ENCODE measurements around the gene GUCY1A2. TPM values are rescaled to one million over a fixed set of nuclear protein-coding genes. Genes with fewer than 3 reads are reported as not detected.

GUCY1A2 gene
- polyA plus RNA-seq, 10 donors, result 6.0 to 10.5 (median 7.5) TPM

GRCh38 chr11:106998916-106999188 lies 19.4 kb downstream of the GUCY1A2 start:
- no peak for DNase-seq

- DNase-seq, result peak in 2 of 3 donors; percentile 59 to 76
Observed at GRCh38 chr11:106998116-106998915, 20.0 kb downstream of the GUCY1A2 start.

- DNase-seq, result no peak
Observed at GRCh38 chr11:106997227-106997626, 21.0 kb downstream of the GUCY1A2 start.

GRCh38 chr11:106996691-106997090 lies 21.6 kb downstream of the GUCY1A2 start:
- DNase-seq, result peak in 1 of 3 donors; percentile 46

DNA sequence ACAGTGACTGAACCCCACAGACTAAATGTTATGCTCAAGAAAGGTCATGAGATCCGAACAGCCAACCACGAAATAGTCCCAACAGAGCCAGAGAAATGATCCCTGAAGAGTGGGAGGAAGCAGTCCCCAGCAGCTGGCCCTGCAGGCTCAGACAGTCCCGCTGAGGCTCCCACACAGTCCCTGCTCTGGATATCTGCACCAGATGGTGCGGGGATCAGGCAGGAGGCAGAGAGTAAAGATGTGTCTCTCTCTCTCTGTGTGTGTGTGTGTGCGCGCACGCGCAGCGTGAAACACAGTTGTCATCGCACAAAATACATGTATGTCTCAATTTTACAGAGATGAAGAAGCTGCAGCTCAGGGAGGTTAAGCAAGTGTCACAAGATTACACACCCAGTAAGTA lies 27.9 kb downstream of the GUCY1A2 start:
- peak in 2 of 3 donors; percentile 18 to 59 for DNase-seq

- DNase-seq, result no peak
Observed at GRCh38 chr11:106989078-106989455, 29.2 kb downstream of the GUCY1A2 start.

GRCh38 chr11:106988151-106989077 lies 29.9 kb downstream of the GUCY1A2 start:
- DNase-seq, result peak; percentile 38 to 77 (median 61)

- no peak for DNase-seq
Observed at GRCh38 chr11:106986673-106987072, 31.6 kb downstream of the GUCY1A2 start.

- DNase-seq, result peak in 1 of 3 donors; percentile 31
Observed at GRCh38 chr11:106986261-106986660, 32.0 kb downstream of the GUCY1A2 start.

- no peak for DNase-seq
Observed at GRCh38 chr11:106983991-106984390, 34.3 kb downstream of the GUCY1A2 start.

- DNase-seq, result peak in 1 of 3 donors; percentile 54
Observed at GRCh38 chr11:106983261-106983660, 35.0 kb downstream of the GUCY1A2 start.

- DNase-seq, result no peak
Observed at GRCh38 chr11:106974831-106975230, 43.4 kb downstream of the GUCY1A2 start.

- no peak for DNase-seq
Observed at GRCh38 chr11:106971864-106972263, 46.4 kb downstream of the GUCY1A2 start.

DNA sequence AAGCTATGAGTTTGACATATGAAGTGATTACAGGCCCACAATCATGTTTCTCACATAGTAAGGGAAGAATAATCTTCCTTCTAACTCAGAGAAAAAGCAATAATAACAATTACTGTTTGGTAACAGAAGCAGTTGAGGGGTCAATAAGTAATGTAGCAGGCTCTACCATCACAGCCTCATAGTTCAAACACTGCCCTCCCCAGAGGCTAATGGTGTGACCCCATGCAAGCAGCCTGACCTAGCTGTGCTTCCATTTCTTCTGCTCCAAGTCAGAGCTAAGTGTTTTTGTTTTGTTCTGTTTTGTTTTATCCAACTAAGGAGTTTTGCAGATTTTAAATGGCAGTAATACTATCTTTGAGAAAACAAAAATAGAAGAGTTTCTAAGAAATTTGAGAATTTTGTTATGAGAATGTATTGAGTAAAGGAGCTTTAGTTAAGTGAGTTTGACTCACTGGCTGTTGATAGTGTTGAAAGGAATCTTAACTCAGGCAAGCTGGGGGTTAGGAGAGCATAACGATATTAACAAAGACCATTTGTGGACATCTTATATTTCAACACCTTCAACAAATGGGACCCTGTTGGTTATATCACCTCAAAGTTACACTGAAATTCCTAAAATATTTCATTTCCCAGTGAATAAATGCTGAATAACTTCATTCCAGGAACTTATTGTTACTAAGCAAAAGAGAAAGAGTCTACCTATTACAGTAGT lies 48.5 kb downstream of the GUCY1A2 start:
- no peak for DNase-seq

DNA sequence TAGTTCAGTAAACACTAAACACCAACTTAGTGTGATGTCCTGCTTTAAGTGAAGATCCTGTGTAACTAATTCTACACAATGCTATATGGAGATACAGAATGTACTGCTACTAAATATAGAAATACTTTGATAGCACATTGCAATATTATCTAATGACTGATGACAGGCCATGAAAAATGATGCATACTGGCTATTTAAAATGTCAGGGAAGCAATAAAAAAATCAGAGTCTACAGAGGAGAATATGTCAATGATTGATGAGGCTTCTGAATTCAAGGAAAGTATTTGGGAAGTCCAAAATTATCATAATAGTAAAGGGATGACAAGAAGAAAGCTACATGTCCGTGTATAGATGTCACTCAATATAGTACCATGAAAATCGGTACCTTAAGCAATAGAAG lies 55.3 kb downstream of the GUCY1A2 start:
- no peak for DNase-seq

- peak in 2 of 3 donors; percentile 25 to 91 for DNase-seq
Observed at GRCh38 chr11:106961518-106961917, 56.8 kb downstream of the GUCY1A2 start.

DNA sequence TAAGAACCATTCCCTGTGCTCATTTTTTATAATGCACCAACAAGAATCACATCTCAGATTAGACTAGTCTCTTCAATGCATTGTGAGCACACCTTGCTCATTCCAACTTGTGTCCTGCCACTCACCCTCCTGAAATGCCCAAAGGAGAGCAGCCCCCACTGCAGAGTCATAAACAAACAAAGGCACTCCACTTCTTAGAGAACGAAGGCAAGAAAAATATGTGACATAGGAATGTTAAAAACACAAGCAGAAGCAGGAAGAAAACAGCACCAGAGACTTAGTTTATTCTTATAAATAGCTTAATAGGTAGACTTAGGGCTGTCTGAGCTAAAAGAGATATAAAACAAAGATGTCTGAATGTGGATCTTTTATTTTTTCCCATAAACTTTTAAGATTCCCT lies 57.2 kb downstream of the GUCY1A2 start:
- no peak for DNase-seq

DNA sequence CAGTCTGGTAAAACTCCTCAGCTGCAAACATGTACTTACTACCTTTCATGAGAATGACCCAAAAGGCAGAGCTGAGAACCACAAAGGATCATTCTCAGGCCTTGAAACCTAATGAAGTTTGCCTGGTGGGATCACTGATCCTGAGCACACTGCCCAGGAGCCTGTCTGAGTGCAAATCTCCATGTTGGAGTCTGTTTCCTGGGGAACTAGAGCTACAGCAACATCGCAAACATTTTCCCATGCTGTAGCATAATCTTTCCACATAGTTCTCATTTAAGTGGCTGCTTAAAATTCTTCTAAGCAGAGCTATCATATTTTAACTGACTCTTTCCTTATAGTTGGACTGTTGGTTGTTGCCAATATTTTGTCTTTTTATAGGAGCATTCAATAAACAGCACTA lies 58.5 kb downstream of the GUCY1A2 start:
- DNase-seq, result peak in 1 of 3 donors; percentile 40

DNA sequence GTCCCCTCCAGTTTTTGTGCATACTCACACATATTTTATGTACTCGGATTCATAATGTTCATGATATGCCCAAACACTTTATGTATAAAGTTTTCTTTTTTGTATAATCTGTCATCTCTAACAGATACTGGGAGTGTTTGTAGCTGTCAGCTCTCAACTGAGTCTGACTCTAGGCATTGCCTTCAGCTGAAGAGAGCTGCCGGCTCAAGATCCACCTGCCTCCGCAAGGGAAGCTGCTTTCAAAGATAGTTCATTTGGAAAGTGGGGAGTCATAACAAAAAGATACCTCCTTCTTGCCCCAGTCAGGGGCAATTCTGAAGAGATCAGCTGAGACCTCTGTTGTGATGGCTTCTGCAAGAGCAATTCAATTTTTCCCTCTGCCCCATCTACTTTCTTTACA lies 58.9 kb downstream of the GUCY1A2 start:
- no peak for DNase-seq

DNA sequence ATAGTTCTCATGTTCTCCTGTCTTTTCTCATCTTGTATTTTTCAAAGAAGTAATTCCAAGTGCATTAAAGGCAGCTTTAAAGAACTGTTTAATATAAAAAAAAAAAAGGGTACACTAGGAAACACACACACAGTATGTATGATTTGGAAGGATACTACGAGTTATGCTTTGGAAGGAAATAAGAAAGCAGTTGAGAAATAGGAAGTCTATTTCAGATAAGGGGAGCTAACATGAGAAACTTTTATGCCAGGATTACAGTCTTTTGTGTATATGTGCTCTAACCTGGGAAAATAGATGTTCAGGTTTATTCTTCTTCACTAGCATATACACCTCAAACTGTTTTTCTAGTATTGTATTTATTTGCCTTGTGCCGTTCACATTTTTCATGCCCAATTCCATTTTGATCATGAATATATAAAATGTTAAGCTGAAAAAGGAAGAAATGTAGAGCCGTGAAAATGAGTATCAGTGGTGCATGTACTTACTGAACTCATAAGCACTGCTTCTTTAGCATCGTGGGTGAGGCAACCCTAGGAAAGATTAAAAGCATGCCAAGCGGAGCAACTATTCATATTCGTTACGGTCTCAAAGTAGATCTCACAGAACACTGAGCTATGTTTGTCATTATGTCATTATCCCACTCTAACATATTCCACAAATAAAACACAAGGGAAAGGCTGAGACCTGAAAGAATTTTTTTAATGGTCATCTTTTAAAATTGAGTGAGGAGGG lies 59.6 kb downstream of the GUCY1A2 start:
- DNase-seq, result no peak

GRCh38 chr11:106957030-106957482 lies 61.2 kb downstream of the GUCY1A2 start:
- DNase-seq, result no peak
